Suprapubic skin (tissue), 4 donors: ENCODE measurements around the gene RHEX. TPM values are rescaled to one million over a fixed set of nuclear protein-coding genes. Genes with fewer than 3 reads are reported as not detected.

ENCODE experiments used
- DNase-seq, 2 donors: peaks; one replicate each; pipeline ENCODE4 v3.0.0-alpha.2; 2019; ENCODE audit warnings: low spot score in 2 of 2
- H3K27ac ChIP-seq: fragments of 200-600 bp; sonication (generic); one replicate; pipeline ENCODE4 v1.5.1; 2019
- H3K27me3 ChIP-seq: fragments of 200-600 bp; sonication (generic); one replicate; pipeline ENCODE4 v1.5.1; 2019
- H3K36me3 ChIP-seq: fragments of 200-600 bp; sonication (generic); one replicate; pipeline ENCODE4 v1.5.1; 2019
- H3K4me1 ChIP-seq: fragments of 200-600 bp; sonication (generic); one replicate; pipeline ENCODE4 v1.5.1; 2019
- H3K4me3 ChIP-seq: fragments of 200-600 bp; sonication (generic); one replicate; pipeline ENCODE4 v1.5.1; 2019; ENCODE audit warnings: mild to moderate bottlenecking
- H3K9me3 ChIP-seq: fragments of 200-600 bp; sonication (generic); one replicate; pipeline ENCODE4 v1.5.1; 2019
- EP300 ChIP-seq: sonication (generic); formaldehyde crosslinking; IDR thresholded peaks from one replicate; pipeline ENCODE4 v1.6.1; 2017; ENCODE audit warnings: antibody characterized with exemption
- POLR2A ChIP-seq, 2 donors: fragments of 450-650 bp; IDR thresholded peaks; one replicate each; pipeline ENCODE4 v1.6.1; 2017; ENCODE audit warnings: antibody characterized with exemption in 2 of 2, mild to moderate bottlenecking in 2 of 2, moderate library complexity in 2 of 2
- POLR2AphosphoS5 ChIP-seq, 3 donors: sonication (generic); formaldehyde crosslinking; IDR thresholded peaks; one replicate each; pipeline ENCODE4 v1.6.1; 2017; ENCODE audit warnings: antibody characterized with exemption in 3 of 3
- WGBS: methylation state at CpG from one replicate; pipeline ENCODE4 v1.1.5; 2018; 5-methylcytosine and 5-hydroxymethylcytosine counted together
- total RNA-seq, 4 donors: library from RNA; depleted of rRNA; stranded (reverse); fragments of >200 nt; gene quantifications; one replicate each; pipeline ENCODE4 v1.1.0, GENCODE V29; 2016
- TF ChIP-seq, protein P1 (sequence below), 2 donors: fragments of 200-600 bp in 1 of 2; fragments of 450-650 bp in 1 of 2; sonication (generic) in 1 of 2; IDR thresholded peaks; one replicate each; pipeline ENCODE4 v1.5.1; 2016 to 2019; ENCODE audit warnings: antibody characterized with exemption in 2 of 2, mild to moderate bottlenecking in 1 of 2, moderate library complexity in 1 of 2

Gene RHEX
- total RNA-seq, 4 donors from 2014 or later: 1.2 to 2.8 (median 1.2) TPM; not detected in 1

DNA sequence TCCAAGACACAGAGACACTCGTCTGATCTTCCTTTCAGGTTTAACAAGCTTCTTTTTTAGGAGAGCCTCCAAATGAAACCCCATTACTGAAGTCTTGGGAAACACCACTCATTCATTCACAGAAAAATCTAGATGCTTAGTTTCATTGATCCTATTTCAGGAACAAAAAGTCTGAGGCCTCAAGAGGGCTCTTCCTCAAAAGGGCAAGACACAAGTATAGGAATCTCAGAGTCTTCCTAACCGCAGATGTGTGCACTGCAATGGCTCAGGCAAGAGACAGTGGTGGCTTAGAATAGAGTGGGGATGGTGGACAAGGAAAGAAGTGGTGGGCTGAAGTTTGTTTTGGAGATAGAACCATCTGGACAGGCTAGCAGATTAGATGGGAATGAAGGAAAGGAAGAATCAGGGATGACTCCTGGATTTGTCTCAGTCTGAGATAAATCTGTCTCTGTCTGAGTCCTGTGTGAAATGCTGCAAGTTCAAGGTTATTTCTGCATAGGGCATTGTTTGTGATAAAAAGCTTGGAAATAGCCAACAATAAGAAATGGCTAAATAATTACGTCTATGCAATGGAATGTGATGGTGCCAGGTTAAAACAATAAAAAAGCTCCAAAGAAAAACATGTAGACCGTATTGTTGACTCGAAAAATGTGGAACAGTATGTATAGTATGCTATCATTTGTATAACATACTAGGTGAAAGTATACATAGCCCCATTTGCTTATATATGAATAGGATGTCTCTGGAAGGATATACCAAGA lies 20.4 kb upstream of the RHEX start:
- peaks cover 27% of the 10 kb centered on the region for H3K4me1 ChIP-seq
- 82% methylated on average over 5 of the region's 5 CpGs for WGBS

GRCh38 chr1:206035027-206035426 lies 17.9 kb upstream of the RHEX start:
- Histone ChIP-seq H3K4me1 (peaks cover 15% of the 10 kb centered on the region), H3K27ac (no peak overlapping the region), H3K9me3 (no peaks in the 10 kb centered on the region), H3K27me3 (no peaks in the 10 kb centered on the region), H3K36me3 (no peaks in the 10 kb centered on the region), H3K4me3 (no peak overlapping the region)
- 26% methylated on average over 5 of the region's 5 CpGs for WGBS
- TF ChIP-seq, protein P1, sequence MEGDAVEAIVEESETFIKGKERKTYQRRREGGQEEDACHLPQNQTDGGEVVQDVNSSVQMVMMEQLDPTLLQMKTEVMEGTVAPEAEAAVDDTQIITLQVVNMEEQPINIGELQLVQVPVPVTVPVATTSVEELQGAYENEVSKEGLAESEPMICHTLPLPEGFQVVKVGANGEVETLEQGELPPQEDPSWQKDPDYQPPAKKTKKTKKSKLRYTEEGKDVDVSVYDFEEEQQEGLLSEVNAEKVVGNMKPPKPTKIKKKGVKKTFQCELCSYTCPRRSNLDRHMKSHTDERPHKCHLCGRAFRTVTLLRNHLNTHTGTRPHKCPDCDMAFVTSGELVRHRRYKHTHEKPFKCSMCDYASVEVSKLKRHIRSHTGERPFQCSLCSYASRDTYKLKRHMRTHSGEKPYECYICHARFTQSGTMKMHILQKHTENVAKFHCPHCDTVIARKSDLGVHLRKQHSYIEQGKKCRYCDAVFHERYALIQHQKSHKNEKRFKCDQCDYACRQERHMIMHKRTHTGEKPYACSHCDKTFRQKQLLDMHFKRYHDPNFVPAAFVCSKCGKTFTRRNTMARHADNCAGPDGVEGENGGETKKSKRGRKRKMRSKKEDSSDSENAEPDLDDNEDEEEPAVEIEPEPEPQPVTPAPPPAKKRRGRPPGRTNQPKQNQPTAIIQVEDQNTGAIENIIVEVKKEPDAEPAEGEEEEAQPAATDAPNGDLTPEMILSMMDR (IDR thresholded peaks at IDR 0.05): no peak
- TF ChIP-seq EP300 (no peak), POLR2A (IDR thresholded peaks at IDR 0.05) (no peak), POLR2AphosphoS5 (IDR thresholded peaks at IDR 0.05) (no peak)
- DNase-seq: no peak

More for the DNA sequence above, 20.4 kb upstream of the RHEX start:
- TF ChIP-seq EP300: no peak
- TF ChIP-seq POLR2AphosphoS5 (IDR thresholded peaks at IDR 0.05): no peak
- TF ChIP-seq, protein P1 (IDR thresholded peaks at IDR 0.05): no peak
- TF ChIP-seq POLR2A (IDR thresholded peaks at IDR 0.05): no peak
- H3K27me3 ChIP-seq: no peaks in the 10 kb centered on the region
- H3K9me3 ChIP-seq: no peaks in the 10 kb centered on the region
- no peak overlapping the region for H3K4me3 ChIP-seq
- H3K36me3 ChIP-seq: no peaks in the 10 kb centered on the region
- no peak for DNase-seq
- no peak overlapping the region for H3K27ac ChIP-seq

GRCh38 chr1:206036663-206037455 lies 16.1 kb upstream of the RHEX start:
- H3K27me3 ChIP-seq: no peaks in the 10 kb centered on the region
- H3K36me3 ChIP-seq: no peaks in the 10 kb centered on the region
- H3K27ac ChIP-seq: no peak overlapping the region
- TF ChIP-seq POLR2AphosphoS5 (IDR thresholded peaks at IDR 0.05) (no peak), EP300 (no peak), POLR2A (IDR thresholded peaks at IDR 0.05) (no peak)
- TF ChIP-seq, protein P1 (IDR thresholded peaks at IDR 0.05): no peak
- 31% methylated on average over 2 of the region's 2 CpGs for WGBS
- H3K4me1 ChIP-seq: peaks cover 9% of the 10 kb centered on the region
- DNase-seq: no peak
- H3K9me3 ChIP-seq: no peaks in the 10 kb centered on the region
- no peak overlapping the region for H3K4me3 ChIP-seq

DNA sequence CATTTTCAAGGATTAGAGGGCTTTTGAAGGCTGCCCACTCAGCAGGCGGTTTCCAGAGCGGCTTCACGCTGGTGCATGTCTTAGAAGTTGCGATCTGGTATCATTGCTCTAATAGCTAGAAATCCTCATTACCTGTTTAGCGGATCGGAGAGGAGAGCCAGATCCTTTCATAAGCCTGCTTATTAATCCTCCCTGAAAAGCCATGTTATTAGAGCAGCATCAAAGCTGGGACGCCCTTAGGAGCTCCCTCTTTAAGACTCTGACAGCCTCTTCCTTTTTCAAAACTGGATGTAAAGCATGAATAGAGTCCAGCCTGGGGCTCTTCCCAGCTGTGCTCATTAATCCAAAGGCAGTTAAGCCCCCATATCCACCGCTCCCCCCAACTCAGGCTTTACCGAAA lies 15.4 kb upstream of the RHEX start:
- Histone ChIP-seq H3K27me3 (no peaks in the 10 kb centered on the region), H3K4me1 (peaks cover 10% of the 10 kb centered on the region), H3K36me3 (no peaks in the 10 kb centered on the region), H3K27ac (no peak overlapping the region), H3K4me3 (no peak overlapping the region), H3K9me3 (no peaks in the 10 kb centered on the region)
- TF ChIP-seq EP300: no peak
- DNase-seq: no peak
- whole genome bisulfite sequencing: 95% methylated on average over 9 of the region's 9 CpGs

DNA sequence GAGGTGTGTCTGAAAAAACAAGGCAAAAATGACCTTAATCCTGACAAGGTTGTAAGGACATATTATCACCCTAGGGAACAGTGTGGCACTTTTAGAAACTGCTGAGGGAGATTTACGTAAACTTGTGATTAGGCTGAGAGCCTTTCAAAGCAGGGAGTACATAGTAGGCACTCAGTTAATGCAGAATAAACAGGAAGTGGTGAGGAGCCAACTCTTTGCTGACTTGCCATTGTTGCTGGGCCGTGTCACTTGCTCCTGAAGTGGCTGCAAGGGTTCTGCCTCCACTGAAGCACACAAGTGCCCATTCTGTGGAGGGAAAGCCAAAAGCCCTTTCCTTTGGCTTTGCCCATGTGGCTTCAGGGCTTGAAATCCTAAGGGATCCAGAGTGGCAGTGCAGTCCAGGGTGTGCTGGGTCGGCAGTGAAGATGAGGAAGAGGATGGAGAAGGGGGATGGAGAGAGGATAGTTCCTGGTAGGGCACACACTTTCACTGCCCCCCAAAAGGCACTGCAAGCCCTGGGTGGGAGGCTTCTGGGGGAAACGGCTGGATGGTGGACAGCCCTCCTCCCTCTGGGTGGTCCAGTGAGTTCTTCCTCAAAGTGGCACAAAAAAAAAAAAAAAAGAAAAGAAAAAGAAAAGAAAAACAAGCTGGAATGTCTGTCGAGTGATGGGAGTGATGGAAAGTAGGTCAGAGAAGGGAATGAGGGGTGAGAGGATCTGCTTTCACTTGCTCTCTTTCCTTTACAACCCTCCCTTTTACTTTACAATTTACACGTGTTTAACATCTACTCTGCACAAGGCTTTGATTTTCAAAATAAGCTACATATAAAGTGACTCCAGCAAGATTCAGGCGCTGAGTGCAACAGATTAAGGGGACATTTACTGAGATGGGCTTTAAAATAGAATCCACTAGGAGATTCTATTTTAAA lies 13.7 kb upstream of the RHEX start:
- Histone ChIP-seq H3K4me1 (peaks cover 10% of the 10 kb centered on the region), H3K27me3 (no peaks in the 10 kb centered on the region), H3K36me3 (no peaks in the 10 kb centered on the region), H3K4me3 (no peak overlapping the region), H3K27ac (no peak overlapping the region), H3K9me3 (no peaks in the 10 kb centered on the region)
- no peak for TF ChIP-seq POLR2A (IDR thresholded peaks at IDR 0.05)
- no peak for TF ChIP-seq EP300
- TF ChIP-seq POLR2AphosphoS5 (IDR thresholded peaks at IDR 0.05): no peak
- TF ChIP-seq, protein P1 (IDR thresholded peaks at IDR 0.05): no peak
- no peak for DNase-seq
- 39% methylated on average over 7 of the region's 7 CpGs for WGBS
